C4-2B (cell line): ENCODE measurements around the gene FARP2.

ENCODE experiments used
- CTCF ChIP-seq: fragments of 450-650 bp; conservative IDR thresholded peaks from 2 replicates; pipeline ENCODE4 v1.5.1; 2017; ENCODE audit warnings: mild to moderate bottlenecking
- ZFX ChIP-seq: fragments of 450-650 bp; IDR thresholded peaks from 2 replicates; pipeline ENCODE4 v1.6.1; 2017

DNA sequence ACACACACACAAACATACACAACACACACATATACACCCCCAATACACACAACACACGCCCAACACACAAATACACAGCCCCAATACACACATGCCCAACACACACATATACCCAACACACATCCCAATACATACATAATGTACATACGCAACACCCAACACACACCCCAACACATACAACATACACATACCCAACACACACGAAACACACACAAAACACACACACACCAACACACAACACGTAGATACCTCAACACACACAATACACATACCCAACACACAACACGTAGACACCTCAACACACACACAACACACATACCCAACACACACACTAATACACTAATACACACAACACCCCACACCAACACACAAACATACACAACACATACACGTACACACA is 161.2 kb downstream of the FARP2 start:
- TF ChIP-seq CTCF (no peak), ZFX (no peak)
